Neural cell (in vitro differentiated cells): ENCODE measurements around the gene INTS13. TPM values are rescaled to one million over a fixed set of nuclear protein-coding genes. Genes with fewer than 3 reads are reported as not detected.
"Not testable (repeated sequence)": the region's sequence is repeated elsewhere in the genome, so short reads cannot be mapped to it uniquely, and the experiment has no call there.

Experiments used
- H2AFZ ChIP-seq: fragments of 200-600, 300-800 bp; sonication (generic), shearing (Covaris generic); 2 replicates; pipeline ENCODE4 v1.6.0; 2014; ENCODE audit warnings: low read depth, mild to moderate bottlenecking, antibody characterized with exemption, low read length, moderate library complexity
- H3F3A ChIP-seq: fragments of 200-600 bp; shearing (Covaris generic); 2 replicates; pipeline ENCODE4 v1.6.1; 2016; ENCODE audit warnings: mild to moderate bottlenecking, moderate library complexity, mixed read lengths, antibody characterized with exemption, low read length; ENCODE audit not compliant: insufficient read depth, poor library complexity, severe bottlenecking
- H3K27ac ChIP-seq: fragments of 200-600, 300-800 bp; sonication (generic), shearing (Covaris generic); 2 replicates; pipeline ENCODE4 v1.5.1; 2014; ENCODE audit warnings: mild to moderate bottlenecking, low read length, moderate library complexity
- H3K27me3 ChIP-seq: fragments of 300-800, 200-600 bp; sonication (generic), shearing (Covaris generic); 2 replicates; pipeline ENCODE4 v1.6.0; 2014; ENCODE audit warnings: mild to moderate bottlenecking, low read depth, low read length, moderate library complexity; ENCODE audit not compliant: insufficient read depth
- H3K36me3 ChIP-seq: fragments of 300-800, 200-600 bp; sonication (generic), shearing (Covaris generic); 2 replicates; pipeline ENCODE4 v1.5.1; 2014; ENCODE audit warnings: mild to moderate bottlenecking, antibody characterized with exemption, low read length, moderate library complexity; ENCODE audit not compliant: insufficient read depth
- H3K4me2 ChIP-seq: fragments of 300-800, 200-600 bp; sonication (generic), shearing (Covaris generic); 2 replicates; pipeline ENCODE4 v1.6.0; 2014; ENCODE audit warnings: mild to moderate bottlenecking, low read length
- H3K4me3 ChIP-seq: fragments of 300-800, 200-600 bp; sonication (generic), shearing (Covaris generic); 2 replicates; pipeline ENCODE4 v1.5.1; 2014; ENCODE audit warnings: mild to moderate bottlenecking, low read length, moderate library complexity
- H3K79me2 ChIP-seq: fragments of 200-600 bp; shearing (Covaris generic); replicated peaks from 2 replicates; pipeline ENCODE4 v1.6.0; 2014; ENCODE audit warnings: mild to moderate bottlenecking, low read length, moderate library complexity; ENCODE audit not compliant: insufficient read depth
- H3K9ac ChIP-seq: fragments of 300-800, 200-600 bp; sonication (generic), shearing (Covaris generic); 2 replicates; pipeline ENCODE4 v1.6.1; 2016; ENCODE audit warnings: mild to moderate bottlenecking, low read length, mixed read lengths
- H3K9me2 ChIP-seq: fragments of 200-600 bp; shearing (Covaris generic); 2 replicates; pipeline ENCODE4 v1.6.1; 2016; ENCODE audit warnings: mild to moderate bottlenecking, low read length, mixed read lengths; ENCODE audit not compliant: insufficient read depth
- H3K9me3 ChIP-seq: fragments of 200-600, 300-800 bp; sonication (generic), shearing (Covaris generic); 2 replicates; pipeline ENCODE4 v1.6.1; 2016; ENCODE audit warnings: mild to moderate bottlenecking, mixed run types, low read length, moderate library complexity, mixed read lengths
- H4K20me1 ChIP-seq: fragments of 200-600 bp; shearing (Covaris generic); 2 replicates; pipeline ENCODE4 v1.6.1; 2016; ENCODE audit warnings: mild to moderate bottlenecking, mixed run types; ENCODE audit not compliant: insufficient read depth
- CTCF ChIP-seq: fragments of 450-650 bp; IDR thresholded peaks from 2 replicates; pipeline ENCODE4 v1.5.1; 2014; ENCODE audit warnings: antibody characterized with exemption, mild to moderate bottlenecking, moderate library complexity; ENCODE audit not compliant: poor library complexity, severe bottlenecking
- EP300 ChIP-seq: fragments of 450-650 bp; conservative IDR thresholded peaks from 2 replicates; pipeline ENCODE4 v1.6.1; 2014; ENCODE audit warnings: antibody characterized with exemption, mild to moderate bottlenecking, moderate library complexity; ENCODE audit not compliant: poor library complexity, severe bottlenecking
- EZH2 ChIP-seq: fragments of 200-600, 300-800 bp; shearing (Covaris generic), sonication (generic); IDR thresholded peaks from 2 replicates; pipeline ENCODE4 v1.6.1; 2014; ENCODE audit warnings: antibody characterized with exemption, low read length, borderline replicate concordance, mild to moderate bottlenecking; ENCODE audit not compliant: insufficient read depth, poor library complexity, severe bottlenecking
- MXI1 ChIP-seq: fragments of 450-650 bp; conservative IDR thresholded peaks from 2 replicates; pipeline ENCODE4 v1.6.1; 2014; ENCODE audit warnings: antibody characterized with exemption, mild to moderate bottlenecking; ENCODE audit not compliant: poor library complexity, severe bottlenecking
- POLR2AphosphoS5 ChIP-seq: IDR thresholded peaks from 2 replicates; pipeline ENCODE4 v1.6.1; 2012
- RAD21 ChIP-seq: fragments of 450-650 bp; conservative IDR thresholded peaks from 2 replicates; pipeline ENCODE4 v1.6.1; 2014; ENCODE audit warnings: antibody characterized with exemption, mild to moderate bottlenecking, moderate library complexity
- REST ChIP-seq: IDR thresholded peaks from 2 replicates; pipeline ENCODE4 v1.6.1; 2012; ENCODE audit warnings: borderline replicate concordance
- SMC3 ChIP-seq: fragments of 450-650 bp; conservative IDR thresholded peaks from 2 replicates; pipeline ENCODE4 v1.6.1; 2014; ENCODE audit warnings: antibody characterized with exemption, mild to moderate bottlenecking, moderate library complexity; ENCODE audit not compliant: poor library complexity
- TAF1 ChIP-seq: IDR thresholded peaks from 2 replicates; pipeline ENCODE4 v1.6.1; 2012; ENCODE audit warnings: low read depth
- polyA plus RNA-seq: library from polyadenylated mRNA; depleted of rRNA; stranded (reverse); fragments of >200 nt; gene quantifications from 2 replicates; pipeline ENCODE4 v1.2.3, GENCODE V29; 2014

Gene INTS13
- polyA plus RNA-seq, 1 donor from 2014 or later: 15.3 TPM

GRCh38 chr12:26961391-26961790, 23.6 kb upstream of the INTS13 start:
- H3K79me2 ChIP-seq, H3K27me3 ChIP-seq, H3K4me2 ChIP-seq, H3K9me2 ChIP-seq, H3K9me3 ChIP-seq, H3K9ac ChIP-seq, H3K4me3 ChIP-seq, H4K20me1 ChIP-seq, H3F3A ChIP-seq, H2AFZ ChIP-seq, H3K27ac ChIP-seq: not testable (repeated sequence)
- H3K36me3 ChIP-seq: peaks cover 11% of the 10 kb centered on the region

- Histone ChIP-seq H2AFZ (no peak overlapping the region), H4K20me1 (no peaks in the 10 kb centered on the region), H3K36me3 (peaks cover 8% of the 10 kb centered on the region), H3K4me3 (no peak overlapping the region), H3F3A (no peaks in the 10 kb centered on the region), H3K9me2 (no peaks in the 10 kb centered on the region), H3K79me2 (peaks cover 12% of the 10 kb centered on the region), H3K9ac (no peak overlapping the region), H3K4me2 (no peak overlapping the region), H3K27ac (no peak overlapping the region), H3K27me3 (no peaks in the 10 kb centered on the region), H3K9me3 (no peaks in the 10 kb centered on the region)
- TF ChIP-seq SMC3: no peak
- TF ChIP-seq EZH2: no peak
- TF ChIP-seq EP300: no peak
- no peak for TF ChIP-seq MXI1
- TF ChIP-seq CTCF: no peak
- TF ChIP-seq TAF1: no peak
- TF ChIP-seq REST: no peak
- TF ChIP-seq RAD21: no peak
- TF ChIP-seq POLR2AphosphoS5: no peak
These were observed 16.2 kb upstream of the INTS13 start for GRCh38 chr12:26954027-26954426.

- no peaks in the 10 kb centered on the region for H3K9me2 ChIP-seq
- H3K79me2 ChIP-seq: peaks cover 12% of the 10 kb centered on the region
- no peaks in the 10 kb centered on the region for H3F3A ChIP-seq
- no peak overlapping the region for H3K4me3 ChIP-seq
- H3K4me2 ChIP-seq: no peak overlapping the region
- H4K20me1 ChIP-seq: no peaks in the 10 kb centered on the region
- H3K9ac ChIP-seq: no peak overlapping the region
- H3K27ac ChIP-seq: no peak overlapping the region
- no peaks in the 10 kb centered on the region for H3K9me3 ChIP-seq
- peaks cover 8% of the 10 kb centered on the region for H3K36me3 ChIP-seq
- no peaks in the 10 kb centered on the region for H3K27me3 ChIP-seq
- H2AFZ ChIP-seq: no peak overlapping the region
- TF ChIP-seq POLR2AphosphoS5 (no peak), CTCF (no peak), REST (no peak), SMC3 (no peak), RAD21 (no peak), TAF1 (no peak), MXI1 (no peak), EP300 (no peak), EZH2 (no peak)
These were observed 15.7 kb upstream of the INTS13 start for GRCh38 chr12:26953447-26953846.
